Jurkat, Clone E6-1 (cell line): Measurements from ENCODE around the gene NRG2.

Experiments
- DNase-seq: peaks from one replicate; pipeline ENCODE4 v3.0.0-alpha.2; 2011; ENCODE audit warnings: low read depth, low spot score
- H3K4me3 ChIP-seq: 2 replicates; pipeline ENCODE4 v1.5.1; 2011; ENCODE audit warnings: mild to moderate bottlenecking, low read length, control low read depth, moderate library complexity

Gene NRG2

GRCh38 chr5:139797335-139797734 lies 245.8 kb downstream of the NRG2 start:
- no peak overlapping the region for H3K4me3 ChIP-seq
- DNase-seq, result no peak
